Measurements from ENCODE around the gene MTX3. TPM values are rescaled to one million over a fixed set of nuclear protein-coding genes. Genes with fewer than 3 reads are reported as not detected.

Gene MTX3
- total and polyA plus RNA-seq, 7 experiments from 2014 or later, result 2.1 to 31.0 (median 17.7) TPM

GRCh38 chr5:79955356-79955895 is 35.6 kb downstream of the MTX3 start:
- H3K4me3 ChIP-seq (ENCODE audit: low read length), result no peak overlapping the region
- H3K9me3 ChIP-seq (ENCODE audit: control insufficient read depth in 2 of 3, low read length in 3 of 3), result no peaks in the 10 kb centered on the region
- no peaks in the 10 kb centered on the region for H3K36me3 Mint-ChIP-seq
- intact Hi-C loops (cut with micrococcal nuclease), result no loop called here
- H3K4me1 ChIP-seq (ENCODE audit: control insufficient read depth in 2 of 2, insufficient read depth in 2 of 2, low read length in 2 of 2), result no peaks in the 10 kb centered on the region
- ChIA-PET POLR2A (no interaction called here), CTCF (no interaction called here)
- H3K27ac ChIP-seq (ENCODE audit: low read depth, low read length), result no peak overlapping the region
- no peak overlapping the region for H3K27ac Mint-ChIP-seq
- H3K27me3 Mint-ChIP-seq, result peaks cover 0 to 13% (median 4%) of the 10 kb centered on the region in 5 donors
- DNase-seq, result no peak
- no peaks in the 10 kb centered on the region for H3K36me3 ChIP-seq (ENCODE audit: control insufficient read depth in 2 of 3, insufficient read depth in 3 of 3, low read length in 3 of 3)
- H3K4me1 Mint-ChIP-seq, result peaks cover 0 to 1% (median 0%) of the 10 kb centered on the region in 7 donors
- ATAC-seq, result no peak
- H3K9me3 Mint-ChIP-seq, result peaks cover 0 to 4% (median 0%) of the 10 kb centered on the region in 11 donors
- H3K4me3 Mint-ChIP-seq, result no peak overlapping the region
- H3K27me3 ChIP-seq (ENCODE audit: control insufficient read depth in 2 of 2, insufficient read depth in 2 of 2, low read length in 2 of 2), result no peaks in the 10 kb centered on the region

- ChIA-PET POLR2A (no interaction called here), CTCF (no interaction called here)
- Histone ChIP-seq H3K9me3 (ENCODE audit: control insufficient read depth in 2 of 3, low read length in 3 of 3) (no peaks in the 10 kb centered on the region), H3K36me3 (ENCODE audit: control insufficient read depth in 2 of 3, insufficient read depth in 3 of 3, low read length in 3 of 3) (no peaks in the 10 kb centered on the region), H3K27ac (ENCODE audit: low read depth, low read length) (no peak overlapping the region), H3K4me3 (ENCODE audit: low read length) (no peak overlapping the region), H3K27me3 (ENCODE audit: control insufficient read depth in 2 of 2, insufficient read depth in 2 of 2, low read length in 2 of 2) (no peaks in the 10 kb centered on the region), H3K4me1 (ENCODE audit: control insufficient read depth in 2 of 2, insufficient read depth in 2 of 2, low read length in 2 of 2) (no peaks in the 10 kb centered on the region)
- no peak for DNase-seq
- intact Hi-C loops (cut with micrococcal nuclease), result no loop called here
- H3K27ac Mint-ChIP-seq, result no peak overlapping the region
- H3K4me3 Mint-ChIP-seq, result no peak overlapping the region
- peaks cover 0 to 13% (median 4%) of the 10 kb centered on the region in 5 donors for H3K27me3 Mint-ChIP-seq
- H3K4me1 Mint-ChIP-seq, result peaks cover 0 to 1% (median 0%) of the 10 kb centered on the region in 7 donors
- no peaks in the 10 kb centered on the region for H3K36me3 Mint-ChIP-seq
- no peak for ATAC-seq
- H3K9me3 Mint-ChIP-seq, result peaks cover 0 to 4% (median 0%) of the 10 kb centered on the region in 11 donors
These were observed 36.4 kb downstream of the MTX3 start for GRCh38 chr5:79954620-79955019.

- H3K27me3 ChIP-seq (ENCODE audit: control insufficient read depth in 2 of 2, insufficient read depth in 2 of 2, low read length in 2 of 2), result no peaks in the 10 kb centered on the region
- POLR2A ChIA-PET, result no interaction called here
- no peaks in the 10 kb centered on the region for H3K9me3 ChIP-seq (ENCODE audit: control insufficient read depth in 2 of 3, low read length in 3 of 3)
- H3K4me3 Mint-ChIP-seq, result no peak overlapping the region
- H3K36me3 ChIP-seq (ENCODE audit: control insufficient read depth in 2 of 3, insufficient read depth in 3 of 3, low read length in 3 of 3), result no peaks in the 10 kb centered on the region
- ATAC-seq (no peak), DNase-seq (no peak)
- no peak overlapping the region for H3K27ac Mint-ChIP-seq
- intact Hi-C loops (cut with micrococcal nuclease), result no loop called here
- CTCF ChIA-PET, result no interaction called here
- H3K27me3 Mint-ChIP-seq, result peaks cover 0 to 16% (median 0%) of the 10 kb centered on the region in 5 donors
- no peaks in the 10 kb centered on the region for H3K36me3 Mint-ChIP-seq
- H3K4me3 ChIP-seq (ENCODE audit: low read length), result no peak overlapping the region
- H3K4me1 ChIP-seq (ENCODE audit: control insufficient read depth in 2 of 2, insufficient read depth in 2 of 2, low read length in 2 of 2), result no peaks in the 10 kb centered on the region
- H3K4me1 Mint-ChIP-seq, result peaks cover 0 to 4% (median 0%) of the 10 kb centered on the region in 7 donors
- no peak overlapping the region for H3K27ac ChIP-seq (ENCODE audit: low read depth, low read length)
- H3K9me3 Mint-ChIP-seq, result peaks cover 0 to 3% (median 0%) of the 10 kb centered on the region in 11 donors
These were observed 43.5 kb downstream of the MTX3 start for GRCh38 chr5:79947567-79947966.

GRCh38 chr5:79938468-79938867 is 52.6 kb downstream of the MTX3 start:
- Histone ChIP-seq H3K9me3 (ENCODE audit: control insufficient read depth in 2 of 3, low read length in 3 of 3) (peaks cover 0 to under 1% (median 0%) of the 10 kb centered on the region in 3 experiments), H3K4me3 (ENCODE audit: low read length) (no peak overlapping the region), H3K27ac (ENCODE audit: low read depth, low read length) (no peak overlapping the region), H3K36me3 (ENCODE audit: control insufficient read depth in 2 of 3, insufficient read depth in 3 of 3, low read length in 3 of 3) (no peaks in the 10 kb centered on the region), H3K27me3 (ENCODE audit: control insufficient read depth in 2 of 2, insufficient read depth in 2 of 2, low read length in 2 of 2) (no peaks in the 10 kb centered on the region), H3K4me1 (ENCODE audit: control insufficient read depth in 2 of 2, insufficient read depth in 2 of 2, low read length in 2 of 2) (no peaks in the 10 kb centered on the region)
- CTCF ChIA-PET, result no interaction called here
- no peak for DNase-seq
- H3K4me3 Mint-ChIP-seq, result no peak overlapping the region
- peaks cover 0 to 5% (median 0%) of the 10 kb centered on the region in 5 donors for H3K27me3 Mint-ChIP-seq
- no peak for ATAC-seq
- H3K4me1 Mint-ChIP-seq, result peaks cover 0 to 10% (median 0%) of the 10 kb centered on the region in 7 donors
- intact Hi-C loops (cut with micrococcal nuclease), result no loop called here
- peak overlapping the region in 1 of 9 donors; percentile 38 for H3K27ac Mint-ChIP-seq
- peaks cover 0 to 1% (median 0%) of the 10 kb centered on the region in 11 donors for H3K9me3 Mint-ChIP-seq
- H3K36me3 Mint-ChIP-seq, result no peaks in the 10 kb centered on the region
- POLR2A ChIA-PET, result no interaction called here

GRCh38 chr5:79936646-79937216 is 54.3 kb downstream of the MTX3 start:
- ATAC-seq (no peak), DNase-seq (no peak)
- CTCF ChIA-PET, result no interaction called here
- H3K27me3 ChIP-seq (ENCODE audit: control insufficient read depth in 2 of 2, insufficient read depth in 2 of 2, low read length in 2 of 2), result no peaks in the 10 kb centered on the region
- no peak overlapping the region for H3K4me3 ChIP-seq (ENCODE audit: low read length)
- no peaks in the 10 kb centered on the region for H3K36me3 ChIP-seq (ENCODE audit: control insufficient read depth in 2 of 3, insufficient read depth in 3 of 3, low read length in 3 of 3)
- peaks cover 0 to 4% (median 0%) of the 10 kb centered on the region in 3 experiments for H3K9me3 ChIP-seq (ENCODE audit: control insufficient read depth in 2 of 3, low read length in 3 of 3)
- peaks cover 0 to 3% (median 0%) of the 10 kb centered on the region in 11 donors for H3K9me3 Mint-ChIP-seq
- no peaks in the 10 kb centered on the region for H3K36me3 Mint-ChIP-seq
- intact Hi-C loops (cut with micrococcal nuclease), result no loop called here
- H3K4me1 ChIP-seq (ENCODE audit: control insufficient read depth in 2 of 2, insufficient read depth in 2 of 2, low read length in 2 of 2), result no peaks in the 10 kb centered on the region
- POLR2A ChIA-PET, result no interaction called here
- H3K27ac Mint-ChIP-seq, result no peak overlapping the region
- H3K27me3 Mint-ChIP-seq, result peaks cover 0 to 5% (median 0%) of the 10 kb centered on the region in 5 donors
- no peak overlapping the region for H3K27ac ChIP-seq (ENCODE audit: low read depth, low read length)
- no peak overlapping the region for H3K4me3 Mint-ChIP-seq
- H3K4me1 Mint-ChIP-seq, result peaks cover 0 to 10% (median 0%) of the 10 kb centered on the region in 7 donors

GRCh38 chr5:79936002-79936645 is 54.9 kb downstream of the MTX3 start:
- Histone ChIP-seq H3K36me3 (ENCODE audit: control insufficient read depth in 2 of 3, insufficient read depth in 3 of 3, low read length in 3 of 3) (no peaks in the 10 kb centered on the region), H3K9me3 (ENCODE audit: control insufficient read depth in 2 of 3, low read length in 3 of 3) (peaks cover 0 to 4% (median 0%) of the 10 kb centered on the region in 3 experiments), H3K4me3 (ENCODE audit: low read length) (no peak overlapping the region), H3K27me3 (ENCODE audit: control insufficient read depth in 2 of 2, insufficient read depth in 2 of 2, low read length in 2 of 2) (no peaks in the 10 kb centered on the region), H3K27ac (ENCODE audit: low read depth, low read length) (no peak overlapping the region), H3K4me1 (ENCODE audit: control insufficient read depth in 2 of 2, insufficient read depth in 2 of 2, low read length in 2 of 2) (no peaks in the 10 kb centered on the region)
- H3K4me3 Mint-ChIP-seq, result no peak overlapping the region
- POLR2A ChIA-PET, result no interaction called here
- CTCF ChIA-PET, result no interaction called here
- intact Hi-C loops (cut with micrococcal nuclease), result no loop called here
- ATAC-seq (no peak), DNase-seq (no peak)
- peaks cover 0 to 10% (median 0%) of the 10 kb centered on the region in 7 donors for H3K4me1 Mint-ChIP-seq
- H3K9me3 Mint-ChIP-seq, result peaks cover 0 to 3% (median 0%) of the 10 kb centered on the region in 11 donors
- H3K27me3 Mint-ChIP-seq, result peaks cover 0 to 5% (median 0%) of the 10 kb centered on the region in 5 donors
- H3K27ac Mint-ChIP-seq, result no peak overlapping the region
- no peaks in the 10 kb centered on the region for H3K36me3 Mint-ChIP-seq
